Measurements from ENCODE around the gene OAF. TPM values are rescaled to one million over a fixed set of nuclear protein-coding genes. Genes with fewer than 3 reads are reported as not detected.

The OAF gene
- total RNA-seq, 2 donors from 2014 or later: 1.7 to 3.6 TPM

- H3K27ac Mint-ChIP-seq: no peak overlapping the region
- DNase-seq: peak; percentile 34
- Histone ChIP-seq H3K27ac (ENCODE audit: low read depth, low read length) (no peak overlapping the region), H3K36me3 (ENCODE audit: control insufficient read depth, insufficient read depth, low read length) (no peaks in the 10 kb centered on the region), H3K4me3 (ENCODE audit: low read length) (no peak overlapping the region), H3K9me3 (ENCODE audit: control insufficient read depth, low read length) (no peaks in the 10 kb centered on the region), H3K9ac (ENCODE audit: extremely low read depth, low read length, poor library complexity, severe bottlenecking) (no peak overlapping the region), H3K4me1 (ENCODE audit: control insufficient read depth, insufficient read depth, low read length) (no peaks in the 10 kb centered on the region), H3K27me3 (ENCODE audit: control insufficient read depth, insufficient read depth, low read length, poor library complexity, severe bottlenecking) (peaks cover 8% of the 10 kb centered on the region)
- peaks cover 52% of the 10 kb centered on the region for H3K27me3 Mint-ChIP-seq (ENCODE audit: insufficient read depth)
- H3K4me1 Mint-ChIP-seq: peaks cover 2% of the 10 kb centered on the region
- H3K36me3 Mint-ChIP-seq (ENCODE audit: low read depth): no peaks in the 10 kb centered on the region
- TF ChIP-seq CTCF (conservative IDR thresholded peaks at IDR 0.05): no peak
- no peak overlapping the region for H3K4me3 Mint-ChIP-seq
- WGBS, 2 experiments (ENCODE audit: insufficient coverage in 1 of 2, insufficient read length in 1 of 2): 94 to 100% methylated on average over 5 to 7 of the region's 7 CpGs
- no peaks in the 10 kb centered on the region for H3K9me3 Mint-ChIP-seq
Observed at GRCh38 chr11:120183701-120184141, 27.1 kb upstream of the OAF start.

- Histone ChIP-seq H3K27ac (ENCODE audit: low read depth, low read length) (no peak overlapping the region), H3K4me1 (ENCODE audit: control insufficient read depth, insufficient read depth, low read length) (no peaks in the 10 kb centered on the region), H3K9ac (ENCODE audit: extremely low read depth, low read length, poor library complexity, severe bottlenecking) (no peak overlapping the region), H3K27me3 (ENCODE audit: control insufficient read depth, insufficient read depth, low read length, poor library complexity, severe bottlenecking) (peaks cover under 1% of the 10 kb centered on the region), H3K4me3 (ENCODE audit: low read length) (no peak overlapping the region), H3K9me3 (ENCODE audit: control insufficient read depth, low read length) (no peaks in the 10 kb centered on the region), H3K36me3 (ENCODE audit: control insufficient read depth, insufficient read depth, low read length) (no peaks in the 10 kb centered on the region)
- Mint-ChIP-seq H3K4me3 (no peak overlapping the region), H3K36me3 (ENCODE audit: low read depth) (no peaks in the 10 kb centered on the region), H3K4me1 (peaks cover 2% of the 10 kb centered on the region), H3K27ac (no peak overlapping the region), H3K9me3 (peaks cover 7% of the 10 kb centered on the region), H3K27me3 (ENCODE audit: insufficient read depth) (peaks cover 45% of the 10 kb centered on the region)
- DNase-seq: peak; percentile 35
- 85 to 90% methylated on average over 9 to 11 of the region's 11 CpGs for WGBS, 2 experiments (ENCODE audit: insufficient coverage in 1 of 2, insufficient read length in 1 of 2)
- TF ChIP-seq CTCF (conservative IDR thresholded peaks at IDR 0.05): no peak
Observed at GRCh38 chr11:120184371-120184945, 26.4 kb upstream of the OAF start.

- H3K4me1 Mint-ChIP-seq: peaks cover 2% of the 10 kb centered on the region
- H3K4me3 ChIP-seq (ENCODE audit: low read length): no peak overlapping the region
- WGBS, 2 experiments (ENCODE audit: insufficient coverage in 1 of 2, insufficient read length in 1 of 2): 80 to 83% methylated on average over 2 to 7 of the region's 7 CpGs
Observed at GRCh38 chr11:120184946-120185705, 25.7 kb upstream of the OAF start.

More at GRCh38 chr11:120184946-120185705, 25.7 kb upstream of the OAF start:
- no peak overlapping the region for H3K9ac ChIP-seq (ENCODE audit: extremely low read depth, low read length, poor library complexity, severe bottlenecking)
- DNase-seq: peak; percentile 46
- Mint-ChIP-seq H3K27me3 (ENCODE audit: insufficient read depth) (peaks cover 43% of the 10 kb centered on the region), H3K4me3 (no peak overlapping the region), H3K27ac (no peak overlapping the region), H3K9me3 (peaks cover 7% of the 10 kb centered on the region), H3K36me3 (ENCODE audit: low read depth) (no peaks in the 10 kb centered on the region)
- H3K27me3 ChIP-seq (ENCODE audit: control insufficient read depth, insufficient read depth, low read length, poor library complexity, severe bottlenecking): no peaks in the 10 kb centered on the region
- no peak overlapping the region for H3K27ac ChIP-seq (ENCODE audit: low read depth, low read length)
- no peaks in the 10 kb centered on the region for H3K4me1 ChIP-seq (ENCODE audit: control insufficient read depth, insufficient read depth, low read length)
- no peaks in the 10 kb centered on the region for H3K36me3 ChIP-seq (ENCODE audit: control insufficient read depth, insufficient read depth, low read length)
- TF ChIP-seq CTCF (conservative IDR thresholded peaks at IDR 0.05): no peak
- no peaks in the 10 kb centered on the region for H3K9me3 ChIP-seq (ENCODE audit: control insufficient read depth, low read length)
